ENCODE measurements around the gene NTHL1. TPM values are rescaled to one million over a fixed set of nuclear protein-coding genes. Genes with fewer than 3 reads are reported as not detected.
"Not testable (repeated sequence)": the region's sequence is repeated elsewhere in the genome, so short reads cannot be mapped to it uniquely, and the experiment has no call there.

Gene NTHL1
- total RNA-seq, 1 donor from 2014 or later = 13.6 TPM

- Histone ChIP-seq H3K27me3 (ENCODE audit: control insufficient read depth in 3 of 3, insufficient read depth in 3 of 3, low read length in 3 of 3) (peaks cover 16 to 20% (median 19%) of the 10 kb centered on the region in 3 donors), H3K9ac (ENCODE audit: low read depth in 1 of 3, low read length in 3 of 3) (no peak overlapping the region), H3K36me3 (ENCODE audit: control insufficient read depth in 3 of 3, insufficient read depth in 3 of 3, low read length in 3 of 3) (no peaks in the 10 kb centered on the region), H3K27ac (ENCODE audit: low read depth, low read length) (no peak overlapping the region), H3K4me1 (ENCODE audit: control insufficient read depth in 3 of 3, insufficient read depth in 3 of 3, low read length in 3 of 3) (peaks cover 10 to 15% (median 10%) of the 10 kb centered on the region in 3 donors), H3K9me3 (ENCODE audit: control insufficient read depth in 3 of 3, low read length in 3 of 3) (no peaks in the 10 kb centered on the region), H3K4me3 (ENCODE audit: low read length in 3 of 3) (no peak overlapping the region)
Measured at GRCh38 chr16:2015117-2015946, 32.3 kb downstream of the NTHL1 start.

DNA sequence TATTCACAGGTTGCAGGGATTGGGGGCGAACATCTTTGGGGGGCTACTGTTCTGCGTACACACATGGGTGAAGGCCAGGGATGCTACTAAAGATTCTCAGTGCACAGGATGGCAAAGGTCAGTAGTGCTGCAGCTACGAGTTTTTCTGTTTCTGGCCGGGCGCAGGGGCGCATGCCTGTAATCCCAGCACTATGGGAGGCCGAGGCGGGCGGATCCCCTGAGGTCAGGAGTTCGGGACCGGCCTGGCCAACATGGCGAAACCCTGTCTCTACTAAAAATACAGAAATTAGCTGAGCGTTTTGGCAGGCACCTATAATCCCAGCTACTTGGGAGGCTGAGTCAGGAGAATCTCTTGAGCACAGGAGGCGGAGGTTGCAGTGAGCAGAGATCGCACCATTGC lies 34.1 kb downstream of the NTHL1 start:
- Histone ChIP-seq H3K27me3 (ENCODE audit: control insufficient read depth in 3 of 3, insufficient read depth in 3 of 3, low read length in 3 of 3) (peaks cover 0 to 4% (median 4%) of the 10 kb centered on the region in 3 donors), H3K9ac (ENCODE audit: low read depth in 1 of 3, low read length in 3 of 3) (no peak overlapping the region), H3K4me3 (ENCODE audit: low read length in 3 of 3) (no peak overlapping the region), H3K36me3 (ENCODE audit: control insufficient read depth in 3 of 3, insufficient read depth in 3 of 3, low read length in 3 of 3) (no peaks in the 10 kb centered on the region), H3K4me1 (ENCODE audit: control insufficient read depth in 3 of 3, insufficient read depth in 3 of 3, low read length in 3 of 3) (peaks cover 11 to 17% (median 14%) of the 10 kb centered on the region in 3 donors), H3K27ac (ENCODE audit: low read depth, low read length) (no peak overlapping the region), H3K9me3 (ENCODE audit: control insufficient read depth in 3 of 3, low read length in 3 of 3) (no peaks in the 10 kb centered on the region)

GRCh38 chr16:2011726-2012125 lies 35.9 kb downstream of the NTHL1 start:
- not testable (repeated sequence) for H3K4me3 ChIP-seq (ENCODE audit: low read length in 3 of 3); H3K27me3 ChIP-seq (ENCODE audit: control insufficient read depth in 3 of 3, insufficient read depth in 3 of 3, low read length in 3 of 3); H3K36me3 ChIP-seq (ENCODE audit: control insufficient read depth in 3 of 3, insufficient read depth in 3 of 3, low read length in 3 of 3); H3K9me3 ChIP-seq (ENCODE audit: control insufficient read depth in 3 of 3, low read length in 3 of 3); H3K27ac ChIP-seq (ENCODE audit: low read depth, low read length)
- Histone ChIP-seq H3K4me1 (ENCODE audit: control insufficient read depth in 3 of 3, insufficient read depth in 3 of 3, low read length in 3 of 3) (peaks cover 29 to 35% (median 31%) of the 10 kb centered on the region in 3 donors), H3K9ac (ENCODE audit: low read depth in 1 of 3, low read length in 3 of 3) (peak overlapping the region in 1 of 3 donors; percentile 43)

- Histone ChIP-seq H3K4me1 (ENCODE audit: control insufficient read depth in 3 of 3, insufficient read depth in 3 of 3, low read length in 3 of 3) (peaks cover 46 to 52% (median 49%) of the 10 kb centered on the region in 3 donors), H3K27me3 (ENCODE audit: control insufficient read depth in 3 of 3, insufficient read depth in 3 of 3, low read length in 3 of 3) (no peaks in the 10 kb centered on the region), H3K4me3 (ENCODE audit: low read length in 3 of 3) (peak within 1 kb of the TSS; percentile 81 to 93 (median 93)), H3K9me3 (ENCODE audit: control insufficient read depth in 3 of 3, low read length in 3 of 3) (no peaks in the 10 kb centered on the region), H3K27ac (ENCODE audit: low read depth, low read length) (peak within 1 kb of the TSS; percentile 91), H3K36me3 (ENCODE audit: control insufficient read depth in 3 of 3, insufficient read depth in 3 of 3, low read length in 3 of 3) (peaks cover 0 to 4% (median 2%) of the 10 kb centered on the region in 3 donors), H3K9ac (ENCODE audit: low read depth in 1 of 3, low read length in 3 of 3) (peak within 1 kb of the TSS; percentile 88 to 90 (median 89))
Measured at GRCh38 chr16:2009791-2010510, 37.7 kb downstream of the NTHL1 start, which contains the start of gene ZNF598. Gene ZNF598 (minus strand): TSS chr16:2009821.

- H3K4me1 ChIP-seq (ENCODE audit: control insufficient read depth in 3 of 3, insufficient read depth in 3 of 3, low read length in 3 of 3) = peaks cover 53 to 59% (median 56%) of the 10 kb centered on the region in 3 donors
- H3K9me3 ChIP-seq (ENCODE audit: control insufficient read depth in 3 of 3, low read length in 3 of 3) = no peaks in the 10 kb centered on the region
- peaks cover 0 to 4% (median 2%) of the 10 kb centered on the region in 3 donors for H3K36me3 ChIP-seq (ENCODE audit: control insufficient read depth in 3 of 3, insufficient read depth in 3 of 3, low read length in 3 of 3)
- H3K27ac ChIP-seq (ENCODE audit: low read depth, low read length) = peak overlapping the region; percentile 82
- peak overlapping the region; percentile 78 to 83 (median 81) for H3K4me3 ChIP-seq (ENCODE audit: low read length in 3 of 3)
- H3K9ac ChIP-seq (ENCODE audit: low read depth in 1 of 3, low read length in 3 of 3) = peak overlapping the region; percentile 73 to 86 (median 80)
- H3K27me3 ChIP-seq (ENCODE audit: control insufficient read depth in 3 of 3, insufficient read depth in 3 of 3, low read length in 3 of 3) = no peaks in the 10 kb centered on the region
Measured at GRCh38 chr16:2009164-2009711, 38.4 kb downstream of the NTHL1 start.

- H3K27ac ChIP-seq (ENCODE audit: low read depth, low read length) = peak overlapping the region; percentile 82
- H3K27me3 ChIP-seq (ENCODE audit: control insufficient read depth in 3 of 3, insufficient read depth in 3 of 3, low read length in 3 of 3) = no peaks in the 10 kb centered on the region
- H3K36me3 ChIP-seq (ENCODE audit: control insufficient read depth in 3 of 3, insufficient read depth in 3 of 3, low read length in 3 of 3) = peaks cover 0 to 4% (median 2%) of the 10 kb centered on the region in 3 donors
- peak overlapping the region; percentile 73 to 86 (median 80) for H3K9ac ChIP-seq (ENCODE audit: low read depth in 1 of 3, low read length in 3 of 3)
- peak overlapping the region; percentile 78 to 83 (median 81) for H3K4me3 ChIP-seq (ENCODE audit: low read length in 3 of 3)
- peaks cover 58 to 64% (median 60%) of the 10 kb centered on the region in 3 donors for H3K4me1 ChIP-seq (ENCODE audit: control insufficient read depth in 3 of 3, insufficient read depth in 3 of 3, low read length in 3 of 3)
- no peaks in the 10 kb centered on the region for H3K9me3 ChIP-seq (ENCODE audit: control insufficient read depth in 3 of 3, low read length in 3 of 3)
Measured at GRCh38 chr16:2008631-2009163, 38.9 kb downstream of the NTHL1 start.

DNA sequence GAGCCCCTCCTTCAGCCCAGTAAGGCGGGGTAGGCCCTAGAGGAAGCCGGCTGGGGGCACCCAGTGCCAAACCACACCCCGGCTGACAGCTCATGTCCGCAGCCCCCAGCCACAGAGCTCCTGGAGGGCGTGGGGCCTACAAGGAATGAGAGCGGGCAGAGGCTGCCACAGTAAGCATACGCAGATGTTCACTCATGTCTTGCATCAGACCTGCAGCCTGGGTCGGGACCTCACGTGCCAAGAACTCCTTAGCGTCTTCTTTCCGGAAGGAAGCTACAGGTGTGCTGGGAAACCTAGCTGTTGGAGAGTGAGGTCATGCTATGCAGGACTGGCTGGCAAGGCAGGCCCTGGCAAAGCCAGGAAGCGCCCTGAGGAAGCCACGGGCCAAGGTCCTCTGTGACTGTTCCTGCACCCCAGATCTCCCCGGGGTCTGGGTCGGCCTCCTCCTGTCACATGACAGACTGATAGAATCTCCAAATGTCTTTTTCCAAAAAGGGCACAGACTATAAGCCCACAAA lies 39.6 kb downstream of the NTHL1 start:
- H3K4me3 ChIP-seq (ENCODE audit: low read length in 3 of 3) = peak overlapping the region; percentile 52 to 83 (median 78)
- H3K9ac ChIP-seq (ENCODE audit: low read depth in 1 of 3, low read length in 3 of 3) = peak overlapping the region; percentile 73 to 86 (median 80)
- no peaks in the 10 kb centered on the region for H3K27me3 ChIP-seq (ENCODE audit: control insufficient read depth in 3 of 3, insufficient read depth in 3 of 3, low read length in 3 of 3)
- H3K36me3 ChIP-seq (ENCODE audit: control insufficient read depth in 3 of 3, insufficient read depth in 3 of 3, low read length in 3 of 3) = peaks cover 0 to 5% (median 4%) of the 10 kb centered on the region in 3 donors
- no peaks in the 10 kb centered on the region for H3K9me3 ChIP-seq (ENCODE audit: control insufficient read depth in 3 of 3, low read length in 3 of 3)
- H3K4me1 ChIP-seq (ENCODE audit: control insufficient read depth in 3 of 3, insufficient read depth in 3 of 3, low read length in 3 of 3) = peaks cover 64 to 71% (median 66%) of the 10 kb centered on the region in 3 donors
- peak overlapping the region; percentile 12 for H3K27ac ChIP-seq (ENCODE audit: low read depth, low read length)

- Histone ChIP-seq H3K4me1 (ENCODE audit: control insufficient read depth in 3 of 3, insufficient read depth in 3 of 3, low read length in 3 of 3) (peaks cover 64 to 71% (median 66%) of the 10 kb centered on the region in 3 donors), H3K27ac (ENCODE audit: low read depth, low read length) (peak overlapping the region; percentile 12), H3K9me3 (ENCODE audit: control insufficient read depth in 3 of 3, low read length in 3 of 3) (no peaks in the 10 kb centered on the region), H3K4me3 (ENCODE audit: low read length in 3 of 3) (peak overlapping the region; percentile 45 to 83 (median 78)), H3K36me3 (ENCODE audit: control insufficient read depth in 3 of 3, insufficient read depth in 3 of 3, low read length in 3 of 3) (peaks cover 3 to 12% (median 6%) of the 10 kb centered on the region in 3 donors), H3K9ac (ENCODE audit: low read depth in 1 of 3, low read length in 3 of 3) (peak overlapping the region; percentile 48 to 86 (median 71)), H3K27me3 (ENCODE audit: control insufficient read depth in 3 of 3, insufficient read depth in 3 of 3, low read length in 3 of 3) (no peaks in the 10 kb centered on the region)
Measured at GRCh38 chr16:2007081-2007836, 40.4 kb downstream of the NTHL1 start.

DNA sequence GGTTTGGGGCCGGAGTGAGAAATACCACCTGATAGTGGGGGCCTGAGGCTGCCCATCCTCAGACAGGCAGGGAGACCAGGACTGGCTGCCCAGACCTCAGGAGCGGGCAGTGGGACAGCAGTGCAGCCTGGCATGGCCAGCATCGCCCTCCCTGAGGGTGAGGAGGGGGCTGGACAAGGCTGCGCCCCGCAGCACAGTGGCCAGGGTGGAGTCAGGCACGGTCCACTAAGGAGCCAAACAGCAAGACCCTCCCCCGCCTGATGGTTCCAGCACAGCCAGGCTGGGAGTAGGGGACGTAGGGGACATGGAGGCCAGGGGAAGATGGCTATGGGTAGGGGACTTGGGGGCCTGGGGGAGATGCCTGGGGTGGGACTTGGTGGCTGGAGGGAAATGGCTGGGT lies 41.3 kb downstream of the NTHL1 start:
- H3K36me3 ChIP-seq (ENCODE audit: control insufficient read depth in 3 of 3, insufficient read depth in 3 of 3, low read length in 3 of 3) = peaks cover 12 to 21% (median 14%) of the 10 kb centered on the region in 3 donors
- H3K9me3 ChIP-seq (ENCODE audit: control insufficient read depth in 3 of 3, low read length in 3 of 3) = no peaks in the 10 kb centered on the region
- no peaks in the 10 kb centered on the region for H3K27me3 ChIP-seq (ENCODE audit: control insufficient read depth in 3 of 3, insufficient read depth in 3 of 3, low read length in 3 of 3)
- peaks cover 64 to 71% (median 66%) of the 10 kb centered on the region in 3 donors for H3K4me1 ChIP-seq (ENCODE audit: control insufficient read depth in 3 of 3, insufficient read depth in 3 of 3, low read length in 3 of 3)
- no peak overlapping the region for H3K4me3 ChIP-seq (ENCODE audit: low read length in 3 of 3)
- peak overlapping the region in 2 of 3 donors; percentile 13 to 62 for H3K9ac ChIP-seq (ENCODE audit: low read depth in 1 of 3, low read length in 3 of 3)
- H3K27ac ChIP-seq (ENCODE audit: low read depth, low read length) = no peak overlapping the region

All from skeletal muscle tissue (tissue), 4 donors.